ENCODE data around the gene IRS2. TPM values are rescaled to one million over a fixed set of nuclear protein-coding genes. Genes with fewer than 3 reads are reported as not detected.
"Not testable (repeated sequence)": the region's sequence is repeated elsewhere in the genome, so short reads cannot be mapped to it uniquely, and the experiment has no call there.

Gene IRS2
- total RNA-seq, 1 donor from 2014 or later, result 7.5 TPM

DNA sequence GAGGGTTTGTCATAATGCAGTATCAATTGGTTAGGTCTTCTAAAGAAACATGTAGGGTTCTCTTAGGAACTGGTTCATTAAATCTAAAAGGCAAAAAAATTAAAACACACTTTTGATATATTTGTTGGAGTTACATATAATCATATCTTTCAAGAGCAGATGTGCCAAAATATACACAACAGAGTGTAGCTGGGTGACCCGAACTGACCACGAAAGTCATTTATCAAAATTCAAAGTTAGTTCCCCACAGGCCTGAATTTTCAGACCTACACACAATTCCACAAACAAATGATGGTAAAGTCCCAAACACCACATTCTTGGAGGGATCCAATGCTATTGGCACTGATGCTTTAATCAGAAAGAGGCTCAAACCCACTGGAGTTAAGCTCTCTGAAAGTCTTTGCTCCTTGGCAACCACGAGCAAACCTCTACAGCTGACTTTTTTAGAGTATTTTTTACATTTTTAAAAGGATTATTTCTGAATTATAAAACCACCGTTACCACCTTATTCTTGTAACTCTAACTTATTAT, 50.9 kb downstream of the IRS2 start:
- intact Hi-C loops (cut with micrococcal nuclease), result no loop called here

DNA sequence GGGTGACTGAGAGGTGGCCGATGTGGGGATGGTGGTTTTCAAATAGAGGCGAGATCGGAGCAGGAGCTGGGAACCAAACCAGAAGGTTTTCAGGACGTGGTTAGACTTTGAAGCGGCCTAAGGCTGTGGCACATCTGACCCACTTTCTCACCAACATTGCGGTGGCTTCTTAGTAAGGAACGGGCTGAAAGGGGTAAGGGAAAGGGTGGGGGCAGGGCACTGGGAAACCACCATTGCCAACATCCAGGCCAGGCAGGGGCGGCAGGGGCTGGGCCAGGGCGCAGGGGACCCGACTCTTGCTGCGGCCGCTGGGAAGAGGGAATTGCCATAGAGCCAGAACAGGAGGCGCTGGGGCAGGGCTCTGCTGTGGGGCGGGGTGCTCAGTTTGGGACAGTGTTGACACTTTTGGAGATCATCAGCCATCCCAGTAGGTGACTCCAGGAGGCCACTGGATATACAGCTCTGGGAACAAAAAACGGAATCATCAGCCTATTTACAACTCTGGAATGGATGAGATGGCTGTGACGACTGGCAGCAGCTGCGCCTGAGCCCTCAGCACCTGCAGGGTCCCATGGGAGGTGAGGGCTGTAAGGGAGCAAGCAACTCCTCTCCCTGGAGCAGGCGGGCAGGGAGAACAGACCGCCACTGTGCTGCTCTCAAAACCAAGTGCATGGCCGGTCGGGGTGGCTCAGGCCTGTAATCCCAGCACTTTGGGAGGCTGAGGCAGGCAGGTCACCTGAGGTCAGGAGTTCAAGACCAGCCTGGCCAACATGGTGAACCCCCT, 52.2 kb downstream of the IRS2 start:
- intact Hi-C loops (cut with micrococcal nuclease), result no loop called here

DNA sequence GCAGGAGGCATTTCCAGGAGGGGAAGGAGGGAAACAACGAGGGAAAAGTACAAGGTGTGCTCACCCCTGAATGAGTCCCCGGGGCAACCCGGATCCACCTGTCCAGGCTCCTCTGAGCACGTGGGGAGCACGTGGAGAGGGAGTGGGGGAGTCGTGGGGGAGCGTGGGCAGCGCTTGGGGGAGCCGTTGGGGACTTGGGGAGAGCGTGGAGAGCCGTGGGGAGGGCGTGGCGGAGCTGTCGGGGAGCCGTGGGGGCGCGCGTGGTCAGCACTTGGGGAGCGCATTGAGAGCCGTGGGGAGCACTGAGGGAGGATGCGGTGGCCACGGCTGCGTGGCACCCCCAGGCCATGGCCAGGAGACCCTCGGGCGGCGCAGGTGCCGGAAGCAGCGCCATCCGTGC, 52.8 kb downstream of the IRS2 start:
- intact Hi-C loops (cut with micrococcal nuclease), result no loop called here

- intact Hi-C loops (cut with micrococcal nuclease), result not testable (repeated sequence)
Observed at GRCh38 chr13:109732470-109733170, 53.8 kb downstream of the IRS2 start.

DNA sequence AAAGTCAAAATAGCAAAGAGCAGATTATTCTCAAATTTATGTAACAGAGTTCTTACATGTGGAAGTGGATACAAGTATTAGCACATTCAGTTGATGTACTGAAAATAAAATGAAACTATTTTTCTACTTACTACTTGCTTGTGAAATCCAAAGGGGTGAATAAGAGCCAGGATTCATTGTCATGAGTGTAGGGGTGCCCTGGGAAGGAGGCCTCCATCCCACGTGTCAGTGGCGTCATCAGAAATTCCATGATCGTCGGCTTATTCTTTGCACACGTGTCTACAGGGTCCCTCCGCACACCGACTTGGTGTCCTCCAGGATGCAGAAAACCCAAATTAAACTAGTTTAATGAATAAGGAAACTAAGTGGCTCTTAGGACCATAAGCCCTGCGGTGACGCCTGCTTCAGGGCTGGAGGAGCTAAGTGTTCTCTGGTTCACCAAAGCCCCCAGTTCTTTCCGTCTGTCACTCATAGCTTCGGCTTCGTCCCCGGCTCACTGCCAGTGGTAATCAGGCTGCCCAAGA, 55.5 kb downstream of the IRS2 start:
- intact Hi-C loops (cut with micrococcal nuclease), result no loop called here

DNA sequence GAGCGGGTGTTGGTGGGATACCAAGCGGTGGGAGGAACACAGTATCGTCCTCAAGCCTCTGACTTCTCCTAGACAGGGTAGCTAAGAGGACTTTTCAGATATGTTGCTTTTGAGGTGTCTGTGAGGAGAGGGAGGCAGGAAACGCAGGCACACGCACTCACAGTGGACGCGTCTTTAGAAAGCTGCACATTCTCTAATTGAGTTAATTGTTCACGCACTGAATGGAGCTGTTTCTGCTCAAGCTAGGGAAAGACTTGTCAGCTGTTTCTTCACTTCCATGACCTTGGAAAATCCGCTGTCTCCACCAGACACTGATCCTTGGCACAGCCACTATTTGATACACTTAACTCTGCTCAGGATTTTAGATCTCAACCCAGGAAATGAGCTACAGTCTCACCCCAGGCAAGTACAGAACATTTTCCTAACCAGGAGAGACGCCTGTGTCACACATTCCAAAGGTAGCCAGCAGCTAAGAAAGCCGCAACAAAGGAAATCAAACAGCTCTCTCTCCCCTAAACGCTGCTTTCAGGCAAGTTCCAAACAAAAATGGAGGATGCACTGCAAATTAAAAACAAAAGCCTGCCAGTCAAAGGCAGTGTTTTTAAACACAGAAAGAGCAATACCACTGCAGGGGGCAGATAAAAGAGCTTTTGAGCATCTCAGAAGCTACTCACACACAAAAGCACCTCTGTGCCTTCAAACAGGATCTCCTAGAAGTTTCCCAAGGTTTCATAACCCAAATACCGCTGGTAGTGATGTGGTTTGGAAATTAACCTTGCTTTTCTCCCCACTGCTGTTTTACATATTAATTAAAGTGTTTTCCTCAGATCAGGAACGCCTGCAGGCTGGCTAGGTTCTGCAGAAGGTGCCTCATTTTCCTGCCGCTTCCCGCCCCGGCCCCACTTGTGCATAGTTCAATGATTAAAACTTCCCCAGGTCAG, 57.3 kb downstream of the IRS2 start:
- intact Hi-C loops (cut with micrococcal nuclease), result no loop called here

DNA sequence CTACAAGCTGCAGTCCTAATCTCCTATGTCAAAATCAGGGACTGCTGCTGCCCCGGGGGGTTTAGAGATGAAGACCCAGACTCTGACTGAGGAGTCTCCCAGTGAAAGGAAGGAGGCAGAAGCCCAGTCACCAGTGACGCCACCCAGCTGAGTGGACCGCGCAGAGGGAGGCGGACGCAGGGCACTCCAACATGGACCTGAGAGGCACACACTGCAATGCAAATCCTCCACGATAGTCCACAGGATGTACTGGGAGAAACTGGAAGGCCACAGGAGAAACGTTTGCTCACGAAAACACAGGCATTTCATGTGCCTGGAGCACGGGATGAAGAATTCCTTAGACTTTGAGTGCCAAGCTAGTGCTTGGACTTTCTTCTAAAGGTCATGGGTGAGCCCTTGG, 58.3 kb downstream of the IRS2 start:
- intact Hi-C loops (cut with micrococcal nuclease), result no loop called here

DNA sequence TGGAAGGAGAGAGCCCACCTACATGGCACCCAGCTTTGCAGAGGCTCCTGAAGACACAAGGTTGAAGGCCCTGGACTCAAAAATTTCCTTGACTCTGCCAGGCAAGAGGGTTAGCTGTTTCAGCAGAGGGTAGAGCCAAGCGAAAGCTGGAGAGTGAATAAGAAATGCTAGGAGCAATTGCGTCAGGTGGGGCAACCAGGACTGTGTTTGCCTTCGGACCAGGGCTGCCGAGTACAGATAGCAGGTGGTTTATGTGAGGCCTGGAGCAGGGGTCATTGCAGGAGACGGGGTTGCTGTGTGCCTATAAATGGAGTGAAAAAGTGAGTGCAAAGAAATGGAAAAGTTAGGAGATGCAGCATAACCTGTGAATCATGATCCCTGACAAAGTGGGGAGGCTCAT, 59.1 kb downstream of the IRS2 start:
- intact Hi-C loops (cut with micrococcal nuclease), result no loop called here

GRCh38 chr13:109725995-109726637, 60.3 kb downstream of the IRS2 start:
- intact Hi-C loops (cut with micrococcal nuclease), result no loop called here

GRCh38 chr13:109725297-109725696, 61.1 kb downstream of the IRS2 start:
- intact Hi-C loops (cut with micrococcal nuclease), result no loop called here

DNA sequence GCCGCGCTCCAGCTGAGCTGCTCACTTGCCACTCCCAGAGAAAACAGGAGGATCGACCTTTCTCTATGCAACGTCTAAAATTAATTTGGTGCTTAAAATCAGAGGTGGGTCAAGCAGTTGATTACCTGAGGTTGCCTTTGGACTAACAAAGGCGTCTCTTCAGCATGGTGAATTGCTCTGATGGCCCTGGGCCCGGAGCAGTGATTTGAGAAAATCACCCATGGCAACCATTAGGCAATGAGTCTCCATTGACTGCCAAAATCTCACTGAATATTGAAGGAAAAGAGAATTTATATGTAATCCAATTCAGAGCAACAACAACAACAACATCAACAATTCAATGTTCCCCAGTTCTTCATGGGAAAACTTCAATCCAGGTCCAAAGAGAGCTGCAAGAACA, 61.8 kb downstream of the IRS2 start:
- intact Hi-C loops (cut with micrococcal nuclease), result no loop called here

- intact Hi-C loops (cut with micrococcal nuclease), result no loop called here
Observed at GRCh38 chr13:109723046-109723445, 63.3 kb downstream of the IRS2 start.

DNA sequence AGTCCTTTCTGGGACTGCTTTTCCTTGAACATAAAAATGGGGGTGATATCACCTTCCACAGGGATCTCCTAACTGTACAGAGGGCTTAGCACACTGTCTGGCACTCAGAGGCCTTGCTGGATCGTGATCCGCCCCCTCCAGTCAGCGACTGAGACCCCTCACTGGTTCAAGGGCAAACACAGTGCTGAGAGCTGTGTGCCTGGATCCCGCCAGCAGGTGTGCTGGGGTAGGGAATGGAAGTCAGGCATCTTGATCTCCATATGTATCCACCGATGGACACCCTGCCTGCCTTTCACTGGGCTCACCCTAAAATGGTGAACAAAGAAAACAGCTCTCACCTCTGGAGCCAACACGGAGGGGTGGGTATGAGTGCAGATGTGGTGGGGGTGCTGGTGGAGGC, 64.3 kb downstream of the IRS2 start:
- intact Hi-C loops (cut with micrococcal nuclease), result no loop called here

DNA sequence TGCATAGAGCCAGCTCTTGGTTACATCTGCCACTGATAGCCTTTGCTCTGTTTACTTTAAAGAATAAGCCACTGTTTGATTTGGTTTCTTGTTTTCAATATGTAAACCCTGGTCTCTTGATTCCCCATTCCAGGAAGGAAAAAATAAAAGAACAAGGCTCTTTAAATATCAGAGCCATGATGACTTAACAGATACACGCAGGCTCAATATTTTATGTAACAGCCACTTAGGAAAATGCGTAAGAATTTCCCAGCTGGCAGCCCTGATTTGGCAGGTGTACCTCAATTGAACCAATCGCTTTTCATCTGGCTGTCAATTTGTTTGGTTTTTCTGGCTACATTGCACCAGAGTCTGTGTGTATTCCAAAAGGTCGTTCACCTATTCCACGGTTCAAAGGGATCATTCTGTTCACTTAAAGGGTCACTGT, 65.6 kb downstream of the IRS2 start:
- intact Hi-C loops (cut with micrococcal nuclease), result no loop called here

DNA sequence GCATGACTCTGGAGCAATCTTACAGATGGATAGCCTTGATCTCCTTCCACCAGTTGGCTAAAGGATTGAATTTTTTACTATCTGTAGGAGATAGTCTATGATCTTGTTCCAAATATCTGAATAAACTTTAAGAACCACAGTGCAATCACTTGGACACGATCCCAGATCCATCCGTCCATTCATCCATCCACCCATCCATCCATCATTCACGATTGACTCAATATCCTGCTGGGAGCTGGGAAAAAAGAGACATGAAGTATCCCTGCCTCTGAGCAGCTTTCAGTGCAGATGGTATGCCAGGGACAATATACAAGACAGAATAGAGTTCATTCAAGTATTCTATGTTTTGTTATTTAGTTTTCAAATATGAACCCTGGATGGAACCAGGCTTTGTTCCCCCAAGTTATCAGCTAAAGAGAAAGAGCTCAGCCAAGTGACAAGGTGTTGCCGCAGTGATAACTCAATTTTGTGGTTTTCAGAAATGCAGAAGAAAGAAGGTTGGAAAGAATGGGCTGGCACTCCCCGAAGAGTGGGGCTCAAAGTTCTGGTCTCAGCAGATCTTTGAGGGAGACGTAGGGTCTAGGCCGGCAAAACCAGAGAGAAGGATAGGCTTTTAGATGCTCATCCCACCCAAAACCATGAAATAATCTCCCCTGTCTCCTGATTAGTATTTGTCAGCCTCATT, 66.3 kb downstream of the IRS2 start:
- intact Hi-C loops (cut with micrococcal nuclease), result no loop called here

DNA sequence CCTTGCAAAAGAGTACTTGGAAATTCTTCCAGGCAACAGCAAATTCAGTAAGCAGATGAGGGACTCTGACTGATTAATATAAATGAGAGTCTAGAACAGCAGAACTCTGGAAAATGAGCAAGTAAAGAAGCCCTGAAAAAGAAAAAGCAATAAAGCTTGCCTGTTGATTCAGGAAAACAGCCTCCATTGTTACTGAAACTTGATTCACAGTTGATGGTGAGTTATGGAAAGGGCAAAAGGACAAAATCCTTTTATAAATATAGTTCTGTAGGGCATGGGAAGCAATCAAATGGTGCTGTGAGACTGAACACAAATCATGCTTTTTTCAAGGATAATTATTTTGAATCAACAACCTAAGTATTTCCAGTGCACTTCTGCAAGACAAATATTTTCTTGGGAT, 67.7 kb downstream of the IRS2 start:
- intact Hi-C loops (cut with micrococcal nuclease), result no loop called here

GRCh38 chr13:109717686-109718085, 68.7 kb downstream of the IRS2 start:
- intact Hi-C loops (cut with micrococcal nuclease), result no loop called here

GRCh38 chr13:109715902-109716301, 70.5 kb downstream of the IRS2 start:
- intact Hi-C loops (cut with micrococcal nuclease), result no loop called here

GRCh38 chr13:109713681-109714080, 72.7 kb downstream of the IRS2 start:
- intact Hi-C loops (cut with micrococcal nuclease), result no loop called here

DNA sequence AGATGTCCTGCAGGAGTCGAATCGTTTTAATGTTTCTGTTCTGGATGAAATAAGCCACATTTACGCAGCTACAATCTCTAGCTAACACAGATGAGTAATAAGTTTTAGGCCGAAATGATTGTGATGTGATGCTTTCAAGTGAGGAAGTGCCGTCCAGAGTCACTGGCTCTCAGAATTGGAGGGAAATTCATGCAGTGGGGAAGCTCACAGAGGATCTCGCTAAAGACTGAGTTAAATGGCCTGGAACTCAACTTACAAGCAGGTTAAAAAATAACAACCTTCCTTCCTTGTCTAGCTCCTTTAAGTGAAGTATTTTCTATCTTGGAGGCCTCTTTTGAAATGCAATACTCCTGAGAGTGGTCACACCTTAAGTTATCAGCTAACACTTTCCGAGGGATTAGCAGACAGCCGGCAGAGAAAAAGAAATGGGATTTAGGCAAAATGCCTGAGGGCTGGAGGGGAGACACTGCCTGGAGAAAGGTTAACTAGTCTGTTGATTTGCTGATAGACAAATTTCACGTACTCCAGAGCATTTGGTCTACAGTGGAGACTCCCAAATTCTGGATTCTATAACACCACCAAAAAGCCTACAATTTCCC, 74.2 kb downstream of the IRS2 start:
- intact Hi-C loops (cut with micrococcal nuclease), result no loop called here
